ENCODE data around the gene DLEC1. TPM values are rescaled to one million over a fixed set of nuclear protein-coding genes. Genes with fewer than 3 reads are reported as not detected.

The DLEC1 gene
- total and polyA plus RNA-seq, 2 experiments from 2014 or later = 0.31 to 0.66 TPM

GRCh38 chr3:38020342-38020726 lies 18.7 kb upstream of the DLEC1 start:
- Mint-ChIP-seq H3K9me3 (no peaks in the 10 kb centered on the region), H3K4me1 (peaks cover 4% of the 10 kb centered on the region), H3K4me3 (no peak overlapping the region), H3K27me3 (ENCODE audit: insufficient read depth, low read depth, poor library complexity) (peaks cover 15% of the 10 kb centered on the region), H3K36me3 (ENCODE audit: low read depth) (peaks cover 16% of the 10 kb centered on the region), H3K27ac (no peak overlapping the region)
- Histone ChIP-seq H3K27ac (ENCODE audit: low read depth) (no peak overlapping the region), H3K36me3 (ENCODE audit: insufficient read depth) (no peaks in the 10 kb centered on the region), H3K4me1 (ENCODE audit: insufficient read depth) (no peaks in the 10 kb centered on the region), H3K4me3 (no peak overlapping the region), H3K79me2 (replicated peaks; ENCODE audit: insufficient read depth) (no peaks in the 10 kb centered on the region; the same call in 1 of the 2 replicates), H4K20me1 (replicated peaks; ENCODE audit: insufficient read depth) (peaks cover 3% of the 10 kb centered on the region; the same call in 1 of the 2 replicates), H3K4me2 (no peak overlapping the region), H3K27me3 (ENCODE audit: insufficient read depth) (peaks cover under 1% of the 10 kb centered on the region; the same call in 1 of the 2 replicates), H3K9me2 (ENCODE audit: insufficient read depth) (no peaks in the 10 kb centered on the region), H3F3A (replicated peaks; ENCODE audit: low read depth) (no peaks in the 10 kb centered on the region), H2AFZ (no peak overlapping the region)
- TF ChIP-seq POLR2AphosphoS5 (IDR thresholded peaks at IDR 0.05; ENCODE audit: low read depth) (no peak), EZH2 (IDR thresholded peaks at IDR 0.05; ENCODE audit: low read depth, unreplicated experiment) (no peak)
- ATAC-seq (no peak), DNase-seq (ENCODE audit: low spot score) (no peak)

- H3K4me3 Mint-ChIP-seq = no peak overlapping the region
- Histone ChIP-seq H3K27me3 (ENCODE audit: insufficient read depth) (peaks cover 9% of the 10 kb centered on the region; the same call in 1 of the 2 replicates), H3K4me2 (no peak overlapping the region), H3K9me2 (ENCODE audit: insufficient read depth) (no peaks in the 10 kb centered on the region), H3K79me2 (replicated peaks; ENCODE audit: insufficient read depth) (no peaks in the 10 kb centered on the region; the same call in 1 of the 2 replicates), H3F3A (replicated peaks; ENCODE audit: low read depth) (no peaks in the 10 kb centered on the region), H2AFZ (no peak overlapping the region), H3K36me3 (ENCODE audit: insufficient read depth) (no peaks in the 10 kb centered on the region), H3K27ac (ENCODE audit: low read depth) (no peak overlapping the region), H3K4me1 (ENCODE audit: insufficient read depth) (no peaks in the 10 kb centered on the region), H4K20me1 (replicated peaks; ENCODE audit: insufficient read depth) (peaks cover 3% of the 10 kb centered on the region; the same call in 1 of the 2 replicates), H3K4me3 (no peak overlapping the region)
- H3K9me3 Mint-ChIP-seq = no peaks in the 10 kb centered on the region
- no peak for ATAC-seq
- H3K27me3 Mint-ChIP-seq (ENCODE audit: insufficient read depth, low read depth, poor library complexity) = peaks cover 19% of the 10 kb centered on the region
- H3K4me1 Mint-ChIP-seq = peaks cover 7% of the 10 kb centered on the region
- H3K36me3 Mint-ChIP-seq (ENCODE audit: low read depth) = peaks cover 8% of the 10 kb centered on the region
- DNase-seq (ENCODE audit: low spot score) = no peak
- TF ChIP-seq CREB1 (CRISPR knock-in tag; IDR thresholded peaks at IDR 0.05; ENCODE audit: low read depth) (no peak), ETS1 (IDR thresholded peaks at IDR 0.05) (no peak), STAT1 (IDR thresholded peaks at IDR 0.05; ENCODE audit: unreplicated experiment) (no peak), EZH2 (IDR thresholded peaks at IDR 0.05; ENCODE audit: low read depth, unreplicated experiment) (no peak)
- no peak overlapping the region for H3K27ac Mint-ChIP-seq
Observed at GRCh38 chr3:38021196-38021595, 17.8 kb upstream of the DLEC1 start.

- no peak overlapping the region for H3K27ac Mint-ChIP-seq
- Histone ChIP-seq H3K27me3 (ENCODE audit: insufficient read depth) (peaks cover 20% of the 10 kb centered on the region), H3K9me2 (ENCODE audit: insufficient read depth) (no peaks in the 10 kb centered on the region), H2AFZ (no peak overlapping the region), H3K79me2 (replicated peaks; ENCODE audit: insufficient read depth) (no peaks in the 10 kb centered on the region; the same call in 1 of the 2 replicates), H3K27ac (ENCODE audit: low read depth) (no peak overlapping the region), H3F3A (replicated peaks; ENCODE audit: low read depth) (no peaks in the 10 kb centered on the region), H3K4me3 (no peak overlapping the region), H4K20me1 (replicated peaks; ENCODE audit: insufficient read depth) (peaks cover 3% of the 10 kb centered on the region; the same call in 1 of the 2 replicates), H3K4me1 (ENCODE audit: insufficient read depth) (no peaks in the 10 kb centered on the region), H3K4me2 (no peak overlapping the region), H3K36me3 (ENCODE audit: insufficient read depth) (no peaks in the 10 kb centered on the region)
- H3K4me1 Mint-ChIP-seq = peaks cover 7% of the 10 kb centered on the region
- H3K36me3 Mint-ChIP-seq (ENCODE audit: low read depth) = no peaks in the 10 kb centered on the region; the same call in 2 of the 3 replicates
- no peak for DNase-seq (ENCODE audit: low spot score)
- H3K4me3 Mint-ChIP-seq = no peak overlapping the region
- no peak for ATAC-seq
- H3K9me3 Mint-ChIP-seq = no peaks in the 10 kb centered on the region
- H3K27me3 Mint-ChIP-seq (ENCODE audit: insufficient read depth, low read depth, poor library complexity) = peaks cover 24% of the 10 kb centered on the region
- no peak for TF ChIP-seq NANOG (IDR thresholded peaks at IDR 0.05; ENCODE audit: borderline replicate concordance)
- TF ChIP-seq JUNB (IDR thresholded peaks at IDR 0.05; ENCODE audit: unreplicated experiment) = no peak
- TF ChIP-seq CREB1 (CRISPR knock-in tag; IDR thresholded peaks at IDR 0.05; ENCODE audit: low read depth) = no peak
- TF ChIP-seq POLR2AphosphoS5 (IDR thresholded peaks at IDR 0.05; ENCODE audit: low read depth) = no peak
- no peak for TF ChIP-seq ZNF114 (CRISPR knock-in tag; IDR thresholded peaks at IDR 0.05)
- TF ChIP-seq ZNF462 (CRISPR knock-in tag; IDR thresholded peaks at IDR 0.05) = no peak
- no peak for TF ChIP-seq STAT1 (IDR thresholded peaks at IDR 0.05; ENCODE audit: unreplicated experiment)
Observed at GRCh38 chr3:38022301-38022700, 16.7 kb upstream of the DLEC1 start.

Measured in GM23338 (cell line).